HCT116 (cell line): ENCODE measurements around the gene ODAPH. TPM values are rescaled to one million over a fixed set of nuclear protein-coding genes. Genes with fewer than 3 reads are reported as not detected.

ENCODE experiments used
- ATAC-seq: fragments of 200-7000 bp; cut with Tn5 transposase; 2 replicates; pipeline ENCODE4 v1.9.1; 2020; ENCODE audit warnings: mild to moderate bottlenecking, moderate library complexity
- BruUV-seq: library from RNA; stranded (reverse); fragments of 400-500 nt; replicated peaks from 2 replicates; lab custom pipeline; 2021; lab: Mats Ljungman, UMichigan
- CTCF ChIA-PET: fragments of 300-600 bp; sonication (Branson Sonifier 250); formaldehyde crosslinking; loops from one replicate; lab custom pipeline; 2021; ENCODE audit warnings: antibody characterized with exemption; lab: Charles Lee
- POLR2A ChIA-PET: fragments of 300-600, 350-600 bp; sonication (Branson Sonifier 250); formaldehyde crosslinking; loops from one replicate; lab custom pipeline; 2021; ENCODE audit warnings: antibody characterized with exemption; lab: Charles Lee
- RAD21 ChIA-PET, 2 experiments: fragments of 300-600 bp; sonication (Branson Sonifier 250); formaldehyde crosslinking; loops; one replicate each; lab custom pipeline; 2023; ENCODE audit warnings: low total read pairs in 2 of 2; ENCODE audit not compliant: uncharacterized antibody in 2 of 2, unreplicated experiment in 2 of 2, low non-redundant PET in 1 of 2; lab: Charles Lee
- DNase-seq: peaks from one replicate; pipeline ENCODE4 v3.0.0-alpha.2; 2010; ENCODE audit warnings: low read depth, low spot score
- H2AFZ ChIP-seq: fragments of 200-600 bp; shearing (Covaris generic), sonication (generic); 2 replicates; pipeline ENCODE4 v1.6.1; 2017; ENCODE audit warnings: low read depth, mixed run types, mixed read lengths, antibody characterized with exemption, low read length; ENCODE audit not compliant: poor library complexity, severe bottlenecking
- H3K27ac ChIP-seq: 2 replicates; pipeline ENCODE4 v1.5.1; 2012; ENCODE audit warnings: low read depth, low read length
- H3K27me3 ChIP-seq: fragments of 200-600 bp; sonication (generic); 2 replicates; pipeline ENCODE4 v1.6.1; 2016; ENCODE audit warnings: mixed run types, low read length, mixed read lengths; ENCODE audit not compliant: insufficient read depth
- H3K36me3 ChIP-seq, 2 experiments: fragments of 200-500 bp in 1 of 2; fragments of 200-600 bp in 1 of 2; sonication (Bioruptor generic) in 1 of 2; sonication (generic) in 1 of 2; 2 replicates each; pipeline versions ENCODE4 v1.5.1 to v1.6.1; 2014 to 2016; ENCODE audit warnings: low read length in 2 of 2, inconsistent platforms in 1 of 2, mixed read lengths in 1 of 2, mixed run types in 1 of 2; ENCODE audit not compliant: insufficient read depth in 2 of 2, control insufficient read depth in 1 of 2
- H3K4me1 ChIP-seq, 2 experiments: fragments of 200-600 bp in 1 of 2; sonication (generic) in 1 of 2; 2 replicates each; pipeline versions ENCODE4 v1.5.1 to v1.6.1; 2012 to 2017; ENCODE audit warnings: low read length in 2 of 2, inconsistent platforms in 1 of 2, mild to moderate bottlenecking in 1 of 2, mixed read lengths in 1 of 2, mixed run types in 1 of 2, moderate library complexity in 1 of 2; ENCODE audit not compliant: insufficient read depth in 2 of 2, control insufficient read depth in 1 of 2
- H3K4me2 ChIP-seq: fragments of 200-600 bp; sonication (generic); 2 replicates; pipeline ENCODE4 v1.6.1; 2017; ENCODE audit warnings: mixed run types, low read length, mixed read lengths
- H3K4me3 ChIP-seq, 2 experiments: fragments of 200-600 bp in 1 of 2; sonication (generic) in 1 of 2; replicated peaks in 1 of 2; 2 replicates each; pipeline ENCODE4 v1.5.1; 2011 to 2016; ENCODE audit warnings: low read length in 2 of 2, control low read depth in 1 of 2, low read depth in 1 of 2, mild to moderate bottlenecking in 1 of 2, mixed read lengths in 1 of 2, mixed run types in 1 of 2
- H3K79me2 ChIP-seq: fragments of 200-600 bp; sonication (generic); 2 replicates; pipeline ENCODE4 v1.6.1; 2017; ENCODE audit warnings: mild to moderate bottlenecking, mixed run types, low read length, moderate library complexity, mixed read lengths; ENCODE audit not compliant: insufficient read depth
- H3K9ac ChIP-seq: fragments of 200-600 bp; sonication (generic); 2 replicates; pipeline ENCODE4 v1.6.1; 2016; ENCODE audit warnings: low read length, mixed read lengths
- H3K9me2 ChIP-seq: fragments of 200-600 bp; sonication (generic), shearing (Covaris generic); 2 replicates; pipeline ENCODE4 v1.6.1; 2017; ENCODE audit warnings: mixed run types, mild to moderate bottlenecking, moderate library complexity; ENCODE audit not compliant: insufficient read depth
- H3K9me3 ChIP-seq, 2 experiments: fragments of 200-500 bp in 1 of 2; fragments of 200-600 bp in 1 of 2; sonication (Bioruptor generic) in 1 of 2; sonication (generic) in 1 of 2; 2 replicates each; pipeline ENCODE4 v1.6.1; 2014 to 2017; ENCODE audit warnings: low read length in 2 of 2, mixed read lengths in 2 of 2, inconsistent platforms in 1 of 2, low read depth in 1 of 2, mild to moderate bottlenecking in 1 of 2, mixed run types in 1 of 2, moderate library complexity in 1 of 2; ENCODE audit not compliant: control insufficient read depth in 1 of 2, insufficient read depth in 1 of 2
- H4K20me1 ChIP-seq: fragments of 200-600 bp; sonication (generic), shearing (Covaris generic); 2 replicates; pipeline ENCODE4 v1.6.1; 2017; ENCODE audit warnings: mixed run types, mild to moderate bottlenecking, moderate library complexity; ENCODE audit not compliant: insufficient read depth
- CEBPB ChIP-seq: IDR thresholded peaks from 2 replicates; pipeline ENCODE4 v1.6.1; 2012; ENCODE audit warnings: low read depth
- CTCF ChIP-seq, 3 experiments: fragments of 200-600 bp in 1 of 3; sonication (generic) in 1 of 3; IDR thresholded peaks in 2 of 3; conservative IDR thresholded peaks in 1 of 3; 2 replicates each; pipeline ENCODE4 v1.5.1; 2012 to 2017; ENCODE audit warnings: low read depth in 2 of 3, low read length in 2 of 3, antibody characterized with exemption in 1 of 3, borderline replicate concordance in 1 of 3, control low read depth in 1 of 3, mild to moderate bottlenecking in 1 of 3, mixed read lengths in 1 of 3, mixed run types in 1 of 3, moderate library complexity in 1 of 3; ENCODE audit not compliant: insufficient read depth in 1 of 3
- EGR1 ChIP-seq: IDR thresholded peaks from 2 replicates; pipeline ENCODE4 v1.6.1; 2012; ENCODE audit warnings: low read depth
- ELF1 ChIP-seq: IDR thresholded peaks from 2 replicates; pipeline ENCODE4 v1.6.1; 2012; ENCODE audit warnings: low read depth, borderline replicate concordance
- EZH2 ChIP-seq: fragments of 200-600 bp; sonication (generic); IDR thresholded peaks from 2 replicates; pipeline ENCODE4 v1.6.1; 2017; ENCODE audit warnings: antibody characterized with exemption, mixed run types
- FOSL1 ChIP-seq: IDR thresholded peaks from 2 replicates; pipeline ENCODE4 v1.6.1; 2012; ENCODE audit warnings: low read depth
- JUND ChIP-seq: IDR thresholded peaks from 2 replicates; pipeline ENCODE4 v1.6.1; 2012
- MAX ChIP-seq: IDR thresholded peaks from 2 replicates; pipeline ENCODE4 v1.6.1; 2012
- POLR2A ChIP-seq: IDR thresholded peaks from 2 replicates; pipeline ENCODE4 v1.7.0; 2011; ENCODE audit warnings: borderline replicate concordance; ENCODE audit not compliant: insufficient read depth, insufficient read length; ENCODE audit errors: extremely low read depth
- SIN3A ChIP-seq: IDR thresholded peaks from 2 replicates; pipeline ENCODE4 v1.6.1; 2012; ENCODE audit warnings: low read depth
- SP1 ChIP-seq: IDR thresholded peaks from 2 replicates; pipeline ENCODE4 v1.6.1; 2012; ENCODE audit warnings: low read depth
- SRF ChIP-seq: IDR thresholded peaks from 2 replicates; pipeline ENCODE4 v1.6.1; 2012; ENCODE audit warnings: low read depth
- TCF7L2 ChIP-seq: IDR thresholded peaks from 2 replicates; pipeline ENCODE4 v1.7.0; 2011; ENCODE audit warnings: borderline replicate concordance, inconsistent platforms; ENCODE audit not compliant: insufficient read depth, insufficient read length; ENCODE audit errors: extremely low read depth
- YY1 ChIP-seq: IDR thresholded peaks from 2 replicates; pipeline ENCODE4 v1.6.1; 2011; ENCODE audit warnings: low read length, low read depth, moderate library complexity, mild to moderate bottlenecking; ENCODE audit not compliant: insufficient replicate concordance; ENCODE audit errors: extremely low read depth
- ZFX ChIP-seq: fragments of 450-650 bp; IDR thresholded peaks from 2 replicates; pipeline ENCODE4 v1.6.1; 2017
- ZNF274 ChIP-seq: fragments of 200-500 bp; sonication (Bioruptor generic); IDR thresholded peaks from 2 replicates; pipeline ENCODE4 v1.6.1; 2014; ENCODE audit warnings: mild to moderate bottlenecking, low read depth, low read length, inconsistent platforms
- intact Hi-C: fragments of 100-400 bp; cut with micrococcal nuclease; formaldehyde crosslinking; loops from 2 replicates; pipeline ENCODE4 v1.10.0; 2022
- total RNA-seq: library from RNA; stranded (reverse); gene quantifications from one replicate; pipeline ENCODE4 v1.2.1, GENCODE V29; 2021; ENCODE audit not compliant: unreplicated experiment

ODAPH gene
- total RNA-seq, 1 experiment from 2014 or later, result not detected

- no peak for TF ChIP-seq ZNF274
- TF ChIP-seq EZH2, result no peak
- no peak for TF ChIP-seq JUND
- TF ChIP-seq SP1, result no peak
Observed at GRCh38 chr4:75566911-75567310, 11.0 kb downstream of the ODAPH start (continued).

- intact Hi-C loops, result no loop called here
- RAD21 ChIA-PET, result no interaction called here
- H3K27me3 ChIP-seq, result no peaks in the 10 kb centered on the region
- H3K27ac ChIP-seq, result no peak overlapping the region
- no peaks in the 10 kb centered on the region for H3K9me2 ChIP-seq
- no peaks in the 10 kb centered on the region for H3K9me3 ChIP-seq
- ATAC-seq, result no peak
- TF ChIP-seq CTCF (IDR thresholded peaks at IDR 0.05 in 2 of 3, conservative IDR thresholded peaks at IDR 0.05 in 1 of 3; ENCODE audit: borderline replicate concordance in 1 of 3, insufficient read depth in 1 of 3, low read depth in 2 of 3, low read length in 2 of 3) (no peak), EGR1 (no peak), ZFX (no peak), JUND (no peak), SP1 (no peak), SIN3A (no peak), POLR2A (no peak), YY1 (no peak), SRF (no peak), TCF7L2 (no peak), ZNF274 (no peak), ELF1 (no peak), MAX (no peak), FOSL1 (no peak), CEBPB (no peak)
- TF ChIP-seq, all 23 proteins: peak for 0
- no peak for DNase-seq
- Histone ChIP-seq H3K4me1 (no peaks in the 10 kb centered on the region), H3K79me2 (no peaks in the 10 kb centered on the region), H3K4me2 (no peak overlapping the region), H4K20me1 (no peaks in the 10 kb centered on the region), H2AFZ (no peak overlapping the region), H3K9ac (no peak overlapping the region), H3K36me3 (no peaks in the 10 kb centered on the region), H3K4me3 (no peak overlapping the region)
- no TSS peak for BruUV-seq
- ChIA-PET CTCF (no interaction called here), POLR2A (no interaction called here)
Observed at GRCh38 chr4:75567725-75568124, 11.9 kb downstream of the ODAPH start.
